Effector CD8-positive, alpha-beta T cell (primary cell): ENCODE data around the gene PACRG.

ENCODE experiments used
- DNase-seq: peaks from one replicate; lab custom pipeline; 2025; lab: John Stamatoyannopoulos, UW

The PACRG gene

GRCh38 chr6:163177892-163178420 lies 450.2 kb downstream of the PACRG start:
- DNase-seq: no peak

- DNase-seq: no peak
Measured at GRCh38 chr6:163179061-163179460, 451.3 kb downstream of the PACRG start.

GRCh38 chr6:163179721-163180120 lies 451.9 kb downstream of the PACRG start:
- no peak for DNase-seq

GRCh38 chr6:163180874-163181541 lies 453.2 kb downstream of the PACRG start:
- DNase-seq: no peak

- no peak for DNase-seq
Measured at GRCh38 chr6:163181666-163182180, 453.9 kb downstream of the PACRG start.

- DNase-seq: no peak
Measured at GRCh38 chr6:163182696-163183095, 454.9 kb downstream of the PACRG start.

- DNase-seq: no peak
Measured at GRCh38 chr6:163183806-163184205, 456.0 kb downstream of the PACRG start.

- no peak for DNase-seq
Measured at GRCh38 chr6:163185744-163186143, 458.0 kb downstream of the PACRG start.

GRCh38 chr6:163186527-163186926 lies 458.8 kb downstream of the PACRG start:
- DNase-seq: no peak

GRCh38 chr6:163187201-163187600 lies 459.4 kb downstream of the PACRG start:
- no peak for DNase-seq

GRCh38 chr6:163187606-163188005 lies 459.8 kb downstream of the PACRG start:
- no peak for DNase-seq

GRCh38 chr6:163188746-163189145 lies 461.0 kb downstream of the PACRG start:
- DNase-seq: no peak

GRCh38 chr6:163189609-163190008 lies 461.8 kb downstream of the PACRG start:
- no peak for DNase-seq

GRCh38 chr6:163190786-163191185 lies 463.0 kb downstream of the PACRG start:
- DNase-seq: no peak

- no peak for DNase-seq
Measured at GRCh38 chr6:163191704-163192537, 464.1 kb downstream of the PACRG start.

- DNase-seq: no peak
Measured at GRCh38 chr6:163192591-163192990, 464.8 kb downstream of the PACRG start.

- DNase-seq: no peak
Measured at GRCh38 chr6:163193326-163193725, 465.6 kb downstream of the PACRG start.

- DNase-seq: no peak
Measured at GRCh38 chr6:163195721-163196691, 468.2 kb downstream of the PACRG start.

- DNase-seq: no peak
Measured at GRCh38 chr6:163197839-163198238, 470.1 kb downstream of the PACRG start.

GRCh38 chr6:163198396-163198795 lies 470.6 kb downstream of the PACRG start:
- no peak for DNase-seq

- no peak for DNase-seq
Measured at GRCh38 chr6:163199371-163199770, 471.6 kb downstream of the PACRG start.

GRCh38 chr6:163200289-163200688 lies 472.5 kb downstream of the PACRG start:
- DNase-seq: no peak
